ENCODE results near the gene CFAP100. TPM values are rescaled to one million over a fixed set of nuclear protein-coding genes. Genes with fewer than 3 reads are reported as not detected.

Gene CFAP100
- polyA plus RNA-seq, 4 donors: 0.46 to 2.5 (median 1.3) TPM

- no peak for DNase-seq (ENCODE audit: low read depth in 4 of 4, low spot score in 3 of 4)
These were observed 44.7 kb downstream of the CFAP100 start for GRCh38 chr3:126439346-126439967.

- no peak for DNase-seq (ENCODE audit: low read depth in 4 of 4, low spot score in 3 of 4)
These were observed 45.4 kb downstream of the CFAP100 start for GRCh38 chr3:126439968-126440708.

- DNase-seq (ENCODE audit: low read depth in 4 of 4, low spot score in 3 of 4): no peak
These were observed 45.9 kb downstream of the CFAP100 start for GRCh38 chr3:126440709-126440995.

- DNase-seq (ENCODE audit: low read depth in 4 of 4, low spot score in 3 of 4): no peak
These were observed 46.7 kb downstream of the CFAP100 start for GRCh38 chr3:126441256-126441880.

- DNase-seq (ENCODE audit: low read depth in 4 of 4, low spot score in 3 of 4): no peak
These were observed 47.6 kb downstream of the CFAP100 start for GRCh38 chr3:126442094-126442855.

- no peak for DNase-seq (ENCODE audit: low read depth in 4 of 4, low spot score in 3 of 4)
These were observed 48.1 kb downstream of the CFAP100 start for GRCh38 chr3:126442856-126443242.

GRCh38 chr3:126445506-126445905, 50.8 kb downstream of the CFAP100 start:
- no peak for DNase-seq (ENCODE audit: low read depth in 4 of 4, low spot score in 3 of 4)

- DNase-seq (ENCODE audit: low read depth in 4 of 4, low spot score in 3 of 4): no peak
These were observed 51.6 kb downstream of the CFAP100 start for GRCh38 chr3:126446301-126446700.

- DNase-seq (ENCODE audit: low read depth in 4 of 4, low spot score in 3 of 4): no peak
These were observed 52.1 kb downstream of the CFAP100 start for GRCh38 chr3:126446791-126447190.

- no peak for DNase-seq (ENCODE audit: low read depth in 4 of 4, low spot score in 3 of 4)
These were observed 52.9 kb downstream of the CFAP100 start for GRCh38 chr3:126447456-126448106.

- DNase-seq (ENCODE audit: low read depth in 4 of 4, low spot score in 3 of 4): no peak
These were observed 53.6 kb downstream of the CFAP100 start for GRCh38 chr3:126448136-126448892.

GRCh38 chr3:126448893-126449180, 54.1 kb downstream of the CFAP100 start:
- no peak for DNase-seq (ENCODE audit: low read depth in 4 of 4, low spot score in 3 of 4)

- no peak for DNase-seq (ENCODE audit: low read depth in 4 of 4, low spot score in 3 of 4)
These were observed 54.9 kb downstream of the CFAP100 start for GRCh38 chr3:126449621-126450051.

- no peak for DNase-seq (ENCODE audit: low read depth in 4 of 4, low spot score in 3 of 4)
These were observed 55.5 kb downstream of the CFAP100 start for GRCh38 chr3:126450219-126450618.

GRCh38 chr3:126450744-126451143, 56.0 kb downstream of the CFAP100 start:
- no peak for DNase-seq (ENCODE audit: low read depth in 4 of 4, low spot score in 3 of 4)

GRCh38 chr3:126451511-126451910, 56.8 kb downstream of the CFAP100 start:
- no peak for DNase-seq (ENCODE audit: low read depth in 4 of 4, low spot score in 3 of 4)

GRCh38 chr3:126452213-126452612, 57.5 kb downstream of the CFAP100 start:
- no peak for DNase-seq (ENCODE audit: low read depth in 4 of 4, low spot score in 3 of 4)

GRCh38 chr3:126454025-126454424, 59.3 kb downstream of the CFAP100 start:
- no peak for DNase-seq (ENCODE audit: low read depth in 4 of 4, low spot score in 3 of 4)

GRCh38 chr3:126454437-126455198, 59.9 kb downstream of the CFAP100 start:
- DNase-seq (ENCODE audit: low read depth in 4 of 4, low spot score in 3 of 4): no peak

GRCh38 chr3:126456211-126456610, 61.5 kb downstream of the CFAP100 start:
- DNase-seq (ENCODE audit: low read depth in 4 of 4, low spot score in 3 of 4): no peak

Measured in left renal pelvis (tissue), 4 donors.